GM23338 (cell line): Measurements from ENCODE around the gene WNK2.

Source experiments
- CREB1 ChIP-seq: fragments of 250-450 bp; sonication (Bioruptor Pico); IDR thresholded peaks from 2 replicates; pipeline ENCODE4 v1.5.0; 2020; ENCODE audit warnings: low read depth, mild to moderate bottlenecking, moderate library complexity
- CTCF ChIP-seq, 2 experiments: fragments of 200-600 bp in 1 of 2; sonication (generic) in 1 of 2; conservative IDR thresholded peaks; 2 replicates each; pipeline versions ENCODE4 v1.5.1 to v1.6.1; 2016 to 2017; ENCODE audit warnings: antibody characterized with exemption in 2 of 2, low read depth in 2 of 2, mild to moderate bottlenecking in 2 of 2, moderate library complexity in 1 of 2
- EZH2 ChIP-seq: fragments of 200-600 bp; sonication (generic); IDR thresholded peaks from one replicate; pipeline ENCODE4 v1.8.0; 2017; ENCODE audit warnings: antibody characterized with exemption, mild to moderate bottlenecking, low read depth; ENCODE audit not compliant: unreplicated experiment

DNA sequence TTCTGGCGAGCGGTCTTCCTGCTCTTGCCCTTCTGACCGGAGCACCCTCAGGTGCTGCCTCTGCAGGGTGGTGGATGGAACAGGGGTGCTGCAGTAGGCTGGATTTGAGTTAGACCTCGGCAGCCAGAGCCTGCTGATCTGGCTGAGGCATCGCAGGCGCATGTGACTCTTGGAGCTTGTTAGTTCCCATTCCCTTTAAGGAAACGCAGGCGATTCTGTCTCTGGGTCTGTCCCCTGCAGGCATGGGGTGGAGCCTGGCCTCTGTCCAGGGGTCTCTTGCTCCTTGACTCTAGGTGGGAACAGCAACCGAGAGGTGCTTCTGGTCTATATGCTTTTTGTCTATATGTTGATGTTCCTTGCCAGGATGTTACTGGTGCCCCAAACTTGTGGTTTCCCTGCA lies 3.1 kb downstream of the WNK2 start:
- no peak for TF ChIP-seq CTCF (conservative IDR thresholded peaks at IDR 0.05; ENCODE audit: low read depth in 2 of 2)
- TF ChIP-seq CREB1 (CRISPR knock-in tag): no peak
- TF ChIP-seq EZH2: no peak
